Upper lobe of left lung (tissue), 6 donors: Measurements from ENCODE around the gene PPP2R2C. TPM values are rescaled to one million over a fixed set of nuclear protein-coding genes. Genes with fewer than 3 reads are reported as not detected.

Experiments used
- ATAC-seq, 2 donors: fragments of 200-7000 bp; cut with Tn5 transposase; one replicate each; pipeline ENCODE4 v1.9.1; 2022; ENCODE audit warnings: mild to moderate bottlenecking in 2 of 2, moderate library complexity in 2 of 2; ENCODE audit not compliant: low FRiP score in 2 of 2
- DNase-seq, 2 donors: peaks; one replicate each; pipeline ENCODE4 v3.0.0-alpha.2; 2019 to 2020
- H3K27ac ChIP-seq, 4 donors: fragments of 200-600 bp; sonication (generic); one replicate each; pipeline ENCODE4 v1.5.1; 2016 to 2019
- H3K27me3 ChIP-seq, 4 donors: fragments of 200-600 bp; sonication (generic); one replicate each; pipeline ENCODE4 v1.5.1; 2017 to 2019
- H3K36me3 ChIP-seq, 4 donors: fragments of 200-600 bp; sonication (generic); one replicate each; pipeline ENCODE4 v1.5.1; 2016 to 2019
- H3K4me1 ChIP-seq, 4 donors: fragments of 200-600 bp; sonication (generic); one replicate each; pipeline ENCODE4 v1.5.1; 2018 to 2019
- H3K4me3 ChIP-seq, 4 donors: fragments of 200-600 bp; sonication (generic); one replicate each; pipeline ENCODE4 v1.5.1; 2017 to 2019; ENCODE audit warnings: mild to moderate bottlenecking in 2 of 4, moderate library complexity in 1 of 4
- H3K9me3 ChIP-seq, 4 donors: fragments of 200-600 bp; sonication (generic); one replicate each; pipeline ENCODE4 v1.5.1; 2018 to 2019
- EP300 ChIP-seq, 4 donors: sonication (generic); formaldehyde crosslinking; IDR thresholded peaks; one replicate each; pipeline ENCODE4 v1.5.1; 2017; ENCODE audit warnings: antibody characterized with exemption in 4 of 4, control low read depth in 2 of 4
- POLR2A ChIP-seq, 4 donors: fragments of 450-650 bp; IDR thresholded peaks; one replicate each; pipeline ENCODE4 v1.5.1; 2016 to 2017; ENCODE audit warnings: antibody characterized with exemption in 4 of 4, mild to moderate bottlenecking in 2 of 4
- POLR2AphosphoS5 ChIP-seq, 2 donors: sonication (generic); formaldehyde crosslinking; IDR thresholded peaks; one replicate each; pipeline ENCODE4 v1.5.1; 2017; ENCODE audit warnings: antibody characterized with exemption in 2 of 2
- WGBS, 2 donors: methylation state at CpG; one replicate each; pipeline ENCODE4 v1.1.5; 2017 to 2018; 5-methylcytosine and 5-hydroxymethylcytosine counted together
- total RNA-seq, 6 donors: library from RNA; depleted of rRNA in 4 of 6; stranded (reverse); fragments of >200 nt in 4 of 6; gene quantifications; one replicate each; pipeline versions ENCODE4 v1.1.0 to v1.2.1, GENCODE V29; 2016 to 2021
- TF ChIP-seq, protein P1 (sequence below), 6 experiments: fragments of 450-650 bp in 4 of 6; fragments of 200-600 bp in 2 of 6; sonication (generic) in 2 of 6; IDR thresholded peaks; one replicate each; pipeline ENCODE4 v1.5.1; 2016 to 2019; ENCODE audit warnings: antibody characterized with exemption in 6 of 6
- donor health status: DM: no; HTN: no; CAD: no; lungs with moderate emphysema.
- donor health status: DM: no; HTN: yes; CAD: no; lungs with severe emphysema.

PPP2R2C gene
- total RNA-seq, 6 donors from 2014 or later = 0.09 to 0.17 TPM; not detected in 4

GRCh38 chr4:6441202-6441582 lies 31.2 kb downstream of the PPP2R2C start:
- no peak for ATAC-seq
- H3K27me3 ChIP-seq = peaks cover 0 to 7% (median 0%) of the 10 kb centered on the region in 4 donors
- no peaks in the 10 kb centered on the region for H3K4me1 ChIP-seq
- WGBS, 2 donors = 74 to 76% methylated on average over 6 of the region's 6 CpGs
- H3K4me3 ChIP-seq = no peak overlapping the region
- TF ChIP-seq POLR2A (IDR thresholded peaks at IDR 0.05) (no peak), POLR2AphosphoS5 (IDR thresholded peaks at IDR 0.05) (no peak), EP300 (IDR thresholded peaks at IDR 0.05) (no peak)
- TF ChIP-seq, protein P1, sequence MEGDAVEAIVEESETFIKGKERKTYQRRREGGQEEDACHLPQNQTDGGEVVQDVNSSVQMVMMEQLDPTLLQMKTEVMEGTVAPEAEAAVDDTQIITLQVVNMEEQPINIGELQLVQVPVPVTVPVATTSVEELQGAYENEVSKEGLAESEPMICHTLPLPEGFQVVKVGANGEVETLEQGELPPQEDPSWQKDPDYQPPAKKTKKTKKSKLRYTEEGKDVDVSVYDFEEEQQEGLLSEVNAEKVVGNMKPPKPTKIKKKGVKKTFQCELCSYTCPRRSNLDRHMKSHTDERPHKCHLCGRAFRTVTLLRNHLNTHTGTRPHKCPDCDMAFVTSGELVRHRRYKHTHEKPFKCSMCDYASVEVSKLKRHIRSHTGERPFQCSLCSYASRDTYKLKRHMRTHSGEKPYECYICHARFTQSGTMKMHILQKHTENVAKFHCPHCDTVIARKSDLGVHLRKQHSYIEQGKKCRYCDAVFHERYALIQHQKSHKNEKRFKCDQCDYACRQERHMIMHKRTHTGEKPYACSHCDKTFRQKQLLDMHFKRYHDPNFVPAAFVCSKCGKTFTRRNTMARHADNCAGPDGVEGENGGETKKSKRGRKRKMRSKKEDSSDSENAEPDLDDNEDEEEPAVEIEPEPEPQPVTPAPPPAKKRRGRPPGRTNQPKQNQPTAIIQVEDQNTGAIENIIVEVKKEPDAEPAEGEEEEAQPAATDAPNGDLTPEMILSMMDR (IDR thresholded peaks at IDR 0.05) = no peak
- DNase-seq = no peak
- no peaks in the 10 kb centered on the region for H3K9me3 ChIP-seq
- no peaks in the 10 kb centered on the region for H3K36me3 ChIP-seq
- H3K27ac ChIP-seq = no peak overlapping the region

DNA sequence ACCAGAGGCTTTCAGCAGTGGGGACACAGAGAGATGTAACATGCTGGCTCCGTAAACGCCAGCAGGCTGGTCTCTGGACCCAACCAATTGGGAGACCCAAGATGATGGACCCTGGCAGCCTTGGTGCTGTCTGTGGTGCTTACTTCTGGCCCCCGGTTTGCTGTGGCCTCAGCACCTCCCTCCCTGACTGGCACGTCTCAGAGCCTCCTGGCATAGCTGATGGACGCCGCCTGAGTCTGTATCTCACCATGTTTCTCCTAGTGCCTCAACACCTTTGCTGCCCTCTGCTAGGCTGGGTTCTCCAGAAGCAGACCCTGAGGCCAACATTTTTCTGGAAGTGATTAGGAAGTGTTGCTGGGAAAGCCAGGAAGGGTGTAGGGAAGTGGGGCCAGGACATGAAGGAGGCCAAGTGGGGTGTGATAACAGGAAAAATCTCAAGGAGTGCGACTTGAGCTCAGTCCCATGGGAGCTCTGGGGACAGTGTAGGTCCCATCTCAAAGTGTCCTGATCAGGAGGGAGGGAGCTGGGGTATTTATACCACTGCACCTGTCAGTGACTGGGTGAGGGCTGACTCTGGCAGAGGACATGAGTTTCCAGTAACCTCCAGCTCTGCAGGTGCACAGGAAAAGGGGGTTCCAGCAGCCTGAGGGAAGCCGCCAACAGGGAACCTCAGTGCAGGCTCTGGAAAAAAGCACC lies 31.8 kb downstream of the PPP2R2C start:
- H3K9me3 ChIP-seq = peaks cover 0 to 2% (median under 1%) of the 10 kb centered on the region in 4 donors
- WGBS, 2 donors = 66 to 88% methylated on average over 4 to 8 of the region's 8 CpGs
- peaks cover 0 to 7% (median 0%) of the 10 kb centered on the region in 4 donors for H3K27me3 ChIP-seq
- no peak overlapping the region for H3K4me3 ChIP-seq
- no peak for DNase-seq
- ATAC-seq = no peak
- H3K4me1 ChIP-seq = no peaks in the 10 kb centered on the region
- H3K27ac ChIP-seq = no peak overlapping the region
- H3K36me3 ChIP-seq = no peaks in the 10 kb centered on the region
- TF ChIP-seq POLR2AphosphoS5 (IDR thresholded peaks at IDR 0.05) (no peak), EP300 (IDR thresholded peaks at IDR 0.05) (no peak), POLR2A (IDR thresholded peaks at IDR 0.05) (no peak)
- TF ChIP-seq, protein P1 (IDR thresholded peaks at IDR 0.05) = no peak

- no peak overlapping the region for H3K27ac ChIP-seq
- no peaks in the 10 kb centered on the region for H3K4me1 ChIP-seq
- 80 to 84% methylated on average over 6 of the region's 6 CpGs for WGBS, 2 donors
- TF ChIP-seq POLR2A (IDR thresholded peaks at IDR 0.05) (no peak), EP300 (IDR thresholded peaks at IDR 0.05) (no peak), POLR2AphosphoS5 (IDR thresholded peaks at IDR 0.05) (no peak)
- TF ChIP-seq, protein P1 (IDR thresholded peaks at IDR 0.05) = no peak
- peaks cover 0 to 7% (median 0%) of the 10 kb centered on the region in 4 donors for H3K27me3 ChIP-seq
- H3K9me3 ChIP-seq = peaks cover 7 to 14% (median 11%) of the 10 kb centered on the region in 4 donors
- H3K4me3 ChIP-seq = no peak overlapping the region
- ATAC-seq = no peak
- DNase-seq = no peak
- H3K36me3 ChIP-seq = no peaks in the 10 kb centered on the region
Measured at GRCh38 chr4:6439120-6439762, 33.2 kb downstream of the PPP2R2C start.

DNA sequence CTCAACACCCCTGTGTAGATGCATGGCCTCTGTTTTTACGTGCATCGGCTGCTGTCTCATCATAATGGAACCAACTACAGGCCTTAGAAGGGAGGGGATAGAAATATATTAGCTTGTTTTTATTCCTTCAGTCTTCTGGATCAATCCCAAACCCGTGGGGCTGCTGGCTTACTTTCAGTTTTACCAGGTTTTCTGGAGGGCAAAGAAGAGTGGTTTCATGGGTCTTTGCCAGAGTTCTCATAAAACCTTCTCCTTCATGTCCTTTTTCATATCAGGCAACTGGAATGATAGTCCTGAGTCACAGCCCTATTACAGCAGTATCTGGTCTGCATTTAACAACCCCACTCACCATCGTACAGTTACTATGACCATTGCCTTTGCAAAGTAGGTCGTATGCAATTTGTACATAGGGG lies 34.6 kb downstream of the PPP2R2C start:
- no peak for DNase-seq
- Histone ChIP-seq H3K4me3 (no peak overlapping the region), H3K27ac (no peak overlapping the region), H3K36me3 (no peaks in the 10 kb centered on the region), H3K9me3 (peaks cover 7 to 14% (median 11%) of the 10 kb centered on the region in 4 donors), H3K4me1 (no peaks in the 10 kb centered on the region), H3K27me3 (peaks cover 0 to 7% (median 0%) of the 10 kb centered on the region in 4 donors)
- no peak for TF ChIP-seq POLR2A (IDR thresholded peaks at IDR 0.05)
- no peak for TF ChIP-seq EP300 (IDR thresholded peaks at IDR 0.05)
- no peak for TF ChIP-seq POLR2AphosphoS5 (IDR thresholded peaks at IDR 0.05)
- TF ChIP-seq, protein P1 (IDR thresholded peaks at IDR 0.05) = no peak
- ATAC-seq = no peak
- WGBS, 2 donors = 69 to 74% methylated on average over 5 of the region's 5 CpGs
